Activated CD4-positive, alpha-beta T cell treated with anti-CD3 and anti-CD28 coated beads for 4 hours (primary cell): Measurements from ENCODE around the gene ZNF101.

Experiments used
- DNase-seq, 2 donors: peaks; one replicate each; pipeline ENCODE4 v3.0.0-alpha.2; 2020

The ZNF101 gene

GRCh38 chr19:19668230-19669012 lies at the start of gene ZNF101:
Gene ZNF101 (plus strand): TSS chr19:19668839. CDS start chr19:19668964, 125 bp downstream.
- DNase-seq, result peak; percentile 92

GRCh38 chr19:19619181-19619848 lies 49.3 kb upstream of the ZNF101 start:
- no peak for DNase-seq

GRCh38 chr19:19619849-19620210 lies 48.8 kb upstream of the ZNF101 start:
- DNase-seq, result no peak

- DNase-seq, result no peak
Observed at GRCh38 chr19:19623383-19623782, 45.3 kb upstream of the ZNF101 start.

- no peak for DNase-seq
Observed at GRCh38 chr19:19624032-19624570, 44.5 kb upstream of the ZNF101 start.

GRCh38 chr19:19626516-19627472 lies 41.8 kb upstream of the ZNF101 start:
- no peak for DNase-seq

GRCh38 chr19:19627621-19628500 lies 40.8 kb upstream of the ZNF101 start, which contains the start of gene LPAR2:
Gene LPAR2 (minus strand): TSS chr19:19628220. CDS start chr19:19627275, 945 bp downstream.
- peak; percentile 76 to 80 for DNase-seq

- peak; percentile 51 to 53 for DNase-seq
Observed at GRCh38 chr19:19628501-19629134, 40.0 kb upstream of the ZNF101 start.

GRCh38 chr19:19630062-19630414 lies 38.6 kb upstream of the ZNF101 start:
- DNase-seq, result no peak

GRCh38 chr19:19630426-19630825 lies 38.2 kb upstream of the ZNF101 start:
- no peak for DNase-seq

- DNase-seq, result no peak
Observed at GRCh38 chr19:19631346-19631745, 37.3 kb upstream of the ZNF101 start.

- DNase-seq, result no peak
Observed at GRCh38 chr19:19632661-19633060, 36.0 kb upstream of the ZNF101 start.

GRCh38 chr19:19633711-19634515 lies 34.7 kb upstream of the ZNF101 start:
- DNase-seq, result no peak

GRCh38 chr19:19634516-19635312 lies 33.9 kb upstream of the ZNF101 start:
- DNase-seq, result no peak

GRCh38 chr19:19635313-19635702 lies 33.3 kb upstream of the ZNF101 start:
- DNase-seq, result no peak

GRCh38 chr19:19636573-19637185 lies 32.0 kb upstream of the ZNF101 start:
- no peak for DNase-seq

- DNase-seq, result no peak
Observed at GRCh38 chr19:19637186-19637522, 31.5 kb upstream of the ZNF101 start.

- no peak for DNase-seq
Observed at GRCh38 chr19:19637523-19638251, 31.0 kb upstream of the ZNF101 start.
